OCI-LY3 (cell line): Measurements from ENCODE around the gene PRKCE.

ENCODE experiments used
- H2AFZ ChIP-seq: fragments of 200-600, 300-600 bp; shearing (Covaris generic); 2 replicates; pipeline ENCODE4 v1.6.0; 2014; ENCODE audit warnings: antibody characterized with exemption, low read depth, low read length
- H3K27ac ChIP-seq: fragments of 200-600, 300-600 bp; sonication (generic); 2 replicates; pipeline ENCODE4 v1.5.1; 2014; ENCODE audit warnings: mild to moderate bottlenecking, low read length, moderate library complexity, mixed read lengths
- H3K27me3 ChIP-seq: fragments of 200-600, 300-600 bp; sonication (generic); 2 replicates; pipeline ENCODE4 v1.6.1; 2014; ENCODE audit warnings: low read depth, low read length, mixed read lengths
- H3K36me3 ChIP-seq: fragments of 200-600, 300-600 bp; sonication (generic); replicated peaks from 2 replicates; pipeline ENCODE3; 2014; ENCODE audit warnings: low read depth, low read length, mixed read lengths
- H3K4me1 ChIP-seq: fragments of 300-600, 200-600 bp; sonication (generic); 2 replicates; pipeline ENCODE4 v1.6.1; 2014; ENCODE audit warnings: low read length, mixed read lengths
- H3K4me2 ChIP-seq: fragments of 200-600, 300-600 bp; sonication (generic); 2 replicates; pipeline ENCODE4 v1.6.1; 2014; ENCODE audit warnings: low read length, mixed read lengths
- H3K4me3 ChIP-seq: fragments of 300-600, 200-600 bp; sonication (generic); 2 replicates; pipeline ENCODE4 v1.5.1; 2014; ENCODE audit warnings: antibody characterized with exemption, mild to moderate bottlenecking, low read length, moderate library complexity
- H3K79me2 ChIP-seq: fragments of 300-600, 200-600 bp; shearing (Covaris generic); 2 replicates; pipeline ENCODE4 v1.6.1; 2014; ENCODE audit warnings: mild to moderate bottlenecking, low read length, mixed read lengths
- H3K9ac ChIP-seq: fragments of 300-600, 200-600 bp; shearing (Covaris generic); 2 replicates; pipeline ENCODE4 v1.6.0; 2014; ENCODE audit warnings: mild to moderate bottlenecking, low read length, moderate library complexity
- H3K9me3 ChIP-seq: fragments of 200-600, 300-600 bp; shearing (Covaris generic); 2 replicates; pipeline ENCODE4 v1.6.1; 2014; ENCODE audit warnings: low read length, mixed read lengths; ENCODE audit not compliant: insufficient read depth
- H4K20me1 ChIP-seq: fragments of 200-600, 300-600 bp; sonication (generic); 2 replicates; pipeline ENCODE4 v1.6.1; 2016; ENCODE audit warnings: low read length, mixed read lengths; ENCODE audit not compliant: insufficient read depth
- CTCF ChIP-seq: fragments of 200-600, 300-600 bp; sonication (generic); IDR thresholded peaks from 2 replicates; pipeline ENCODE4 v1.5.1; 2014; ENCODE audit warnings: antibody characterized with exemption, low read length, low read depth
- EZH2phosphoT487 ChIP-seq: fragments of 200-600 bp; shearing (Covaris generic); IDR thresholded peaks from 2 replicates; pipeline ENCODE4 v1.6.1; 2018; ENCODE audit warnings: antibody characterized with exemption, mixed run types, low read depth

PRKCE gene

DNA sequence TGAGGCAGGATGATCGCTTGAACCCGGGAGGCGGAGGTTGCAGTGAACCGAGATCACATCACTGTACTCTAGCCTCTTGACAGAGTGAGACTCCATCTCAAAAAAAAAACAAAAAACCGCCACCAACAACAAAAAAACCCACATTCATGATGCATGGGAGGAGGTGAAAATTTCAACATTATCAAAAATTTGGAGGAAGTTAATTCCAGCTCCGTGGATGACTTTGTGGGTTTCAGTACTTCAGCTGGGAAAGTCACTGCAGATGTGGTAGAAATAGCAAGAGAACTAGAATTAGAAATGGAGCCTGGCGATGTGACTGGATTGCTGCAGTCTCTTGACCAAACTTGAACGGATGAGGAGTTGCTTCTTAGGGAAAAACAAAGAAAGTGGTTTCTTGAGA, 74.3 kb downstream of the PRKCE start:
- no peak overlapping the region for H3K4me3 ChIP-seq
- TF ChIP-seq CTCF (no peak), EZH2phosphoT487 (no peak)
- peaks cover 6% of the 10 kb centered on the region; the same call in 1 of the 2 replicates for H3K9me3 ChIP-seq
- H3K9ac ChIP-seq: no peak overlapping the region
- H3K4me1 ChIP-seq: peaks cover 36% of the 10 kb centered on the region
- no peaks in the 10 kb centered on the region for H3K36me3 ChIP-seq
- H3K4me2 ChIP-seq: no peak overlapping the region
- H2AFZ ChIP-seq: no peak overlapping the region
- H4K20me1 ChIP-seq: no peaks in the 10 kb centered on the region
- H3K27me3 ChIP-seq: no peaks in the 10 kb centered on the region
- H3K79me2 ChIP-seq: no peaks in the 10 kb centered on the region
- H3K27ac ChIP-seq: no peak overlapping the region

- no peak overlapping the region for H2AFZ ChIP-seq
- H3K9ac ChIP-seq: no peak overlapping the region
- no peaks in the 10 kb centered on the region for H3K36me3 ChIP-seq
- H3K4me1 ChIP-seq: peaks cover 36% of the 10 kb centered on the region
- no peak overlapping the region for H3K4me2 ChIP-seq
- no peak overlapping the region for H3K27ac ChIP-seq
- TF ChIP-seq CTCF (no peak), EZH2phosphoT487 (no peak)
- H3K79me2 ChIP-seq: no peaks in the 10 kb centered on the region
- peaks cover 6% of the 10 kb centered on the region; the same call in 1 of the 2 replicates for H3K9me3 ChIP-seq
- no peaks in the 10 kb centered on the region for H3K27me3 ChIP-seq
- no peaks in the 10 kb centered on the region for H4K20me1 ChIP-seq
- no peak overlapping the region for H3K4me3 ChIP-seq
These were observed 74.7 kb downstream of the PRKCE start for GRCh38 chr2:45726188-45726587.

DNA sequence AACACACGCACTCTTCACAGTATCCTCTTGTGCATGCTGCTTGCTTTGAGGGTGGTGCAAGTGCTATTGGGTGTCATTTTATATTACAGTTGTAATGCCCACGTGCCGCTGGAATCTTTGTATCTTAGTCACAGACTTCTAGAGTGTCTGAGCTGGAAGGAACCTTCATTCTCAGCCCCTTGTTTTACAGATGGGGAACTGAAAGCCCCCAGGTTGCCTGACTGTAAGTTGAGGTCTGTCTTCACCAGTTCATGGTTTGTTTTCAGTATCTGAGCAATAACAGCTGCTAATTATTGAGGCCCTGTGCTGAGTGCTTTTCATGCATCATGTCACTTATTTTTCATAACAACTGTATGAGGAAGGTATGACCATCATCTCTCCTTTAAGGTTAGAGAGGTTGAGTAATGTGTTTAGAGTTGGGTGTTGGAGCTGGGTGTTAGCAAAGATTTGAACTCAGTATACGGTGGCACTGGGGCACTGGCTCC, 77.0 kb downstream of the PRKCE start:
- TF ChIP-seq CTCF (no peak), EZH2phosphoT487 (no peak)
- no peaks in the 10 kb centered on the region for H3K79me2 ChIP-seq
- H3K9ac ChIP-seq: peak overlapping the region; percentile 29
- H3K27me3 ChIP-seq: no peaks in the 10 kb centered on the region
- peak overlapping the region; percentile 77 for H3K27ac ChIP-seq
- H3K4me3 ChIP-seq: peak overlapping the region; percentile 33
- H3K4me2 ChIP-seq: peak overlapping the region; percentile 78
- peaks cover 33% of the 10 kb centered on the region for H3K4me1 ChIP-seq
- no peaks in the 10 kb centered on the region for H3K36me3 ChIP-seq
- H2AFZ ChIP-seq: no peak overlapping the region
- peaks cover 6% of the 10 kb centered on the region; the same call in 1 of the 2 replicates for H3K9me3 ChIP-seq
- no peaks in the 10 kb centered on the region for H4K20me1 ChIP-seq

DNA sequence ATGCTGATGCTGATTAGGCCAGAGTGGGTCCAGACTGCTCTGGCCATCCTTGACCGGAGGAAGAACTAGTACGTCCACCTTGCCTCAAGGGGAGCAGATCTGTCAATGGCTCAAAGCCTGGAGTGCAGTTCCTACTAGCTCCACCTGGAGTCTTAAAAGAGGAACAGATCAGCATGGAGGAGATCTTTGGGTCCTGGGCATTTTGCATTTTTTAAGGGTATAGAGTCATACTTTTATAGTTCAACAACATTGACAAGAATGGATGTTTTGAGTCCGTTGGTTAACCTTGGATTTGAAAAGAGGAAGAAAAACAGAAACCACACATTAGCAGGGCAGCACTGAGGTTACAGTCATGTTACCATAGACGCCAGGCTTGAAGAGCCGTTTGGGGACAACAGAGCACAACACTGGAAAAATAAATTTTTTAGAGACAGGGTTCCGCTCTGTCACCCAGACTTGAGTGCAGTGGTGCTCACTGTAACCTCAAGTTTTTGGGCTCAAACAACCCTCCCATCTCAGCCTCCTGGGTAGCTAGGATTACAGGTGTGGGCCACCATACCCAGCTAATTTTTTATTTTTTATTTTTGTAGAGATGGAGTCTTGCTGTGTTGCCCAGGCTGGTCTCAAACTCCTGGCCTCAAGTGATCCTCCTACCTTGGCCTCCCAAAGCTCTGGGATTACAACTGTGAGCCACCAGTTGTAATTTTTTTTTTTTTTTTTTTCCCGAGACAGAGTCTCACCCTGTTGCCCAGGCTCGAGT, 78.5 kb downstream of the PRKCE start:
- Histone ChIP-seq H4K20me1 (no peaks in the 10 kb centered on the region), H3K9me3 (peaks cover 6% of the 10 kb centered on the region; the same call in 1 of the 2 replicates), H3K4me1 (peaks cover 29% of the 10 kb centered on the region), H3K79me2 (no peaks in the 10 kb centered on the region), H3K27ac (peak overlapping the region; percentile 77), H3K27me3 (no peaks in the 10 kb centered on the region), H2AFZ (no peak overlapping the region), H3K4me3 (0 out of 2 replicates have a peak overlapping the region, but pooled peaks have one; percentile 33), H3K9ac (no peak overlapping the region), H3K4me2 (peak overlapping the region; percentile 78), H3K36me3 (no peaks in the 10 kb centered on the region)
- TF ChIP-seq EZH2phosphoT487 (no peak), CTCF (peak; percentile 44)
